HG03460 (cell line): ENCODE measurements around the gene AHI1.

Experiments used
- ATAC-seq: cut with Tn5 transposase; IDR thresholded peaks from one replicate; pipeline ENCODE4 v1.9.1; 2021; ENCODE audit not compliant: unreplicated experiment

AHI1 gene

GRCh38 chr6:135497412-135498184 lies at the start of gene AHI1:
Gene AHI1, minus strand, starts transcription at chr6:135497740. Its CDS starts 5,503 bp downstream, at chr6:135492237.
- ATAC-seq: peak; percentile 90

GRCh38 chr6:135546680-135547418 lies 49.3 kb upstream of the AHI1 start:
- ATAC-seq: no peak

- no peak for ATAC-seq
These were observed 48.7 kb upstream of the AHI1 start for GRCh38 chr6:135546206-135546605.

- ATAC-seq: no peak
These were observed 42.8 kb upstream of the AHI1 start for GRCh38 chr6:135540207-135540840.

GRCh38 chr6:135537741-135538301 lies 40.3 kb upstream of the AHI1 start:
- ATAC-seq: no peak

- no peak for ATAC-seq
These were observed 38.5 kb upstream of the AHI1 start for GRCh38 chr6:135535989-135536414.

- no peak for ATAC-seq
These were observed 37.3 kb upstream of the AHI1 start for GRCh38 chr6:135534773-135535380.

GRCh38 chr6:135532559-135532958 lies 35.0 kb upstream of the AHI1 start:
- no peak for ATAC-seq

- ATAC-seq: no peak
These were observed 34.5 kb upstream of the AHI1 start for GRCh38 chr6:135531954-135532490.

GRCh38 chr6:135530113-135530512 lies 32.6 kb upstream of the AHI1 start:
- ATAC-seq: no peak

GRCh38 chr6:135527960-135528249 lies 30.4 kb upstream of the AHI1 start:
- ATAC-seq: no peak

- ATAC-seq: no peak
These were observed 29.8 kb upstream of the AHI1 start for GRCh38 chr6:135527116-135527959.

GRCh38 chr6:135525594-135525993 lies 28.1 kb upstream of the AHI1 start:
- no peak for ATAC-seq

- ATAC-seq: no peak
These were observed 25.6 kb upstream of the AHI1 start for GRCh38 chr6:135522965-135523692.

GRCh38 chr6:135521431-135521830 lies 23.9 kb upstream of the AHI1 start:
- no peak for ATAC-seq

- ATAC-seq: no peak
These were observed 23.2 kb upstream of the AHI1 start for GRCh38 chr6:135520781-135521180.

GRCh38 chr6:135519348-135519747 lies 21.8 kb upstream of the AHI1 start:
- ATAC-seq: no peak

- ATAC-seq: no peak
These were observed 20.0 kb upstream of the AHI1 start for GRCh38 chr6:135517527-135517926.

GRCh38 chr6:135514706-135515105 lies 17.2 kb upstream of the AHI1 start:
- no peak for ATAC-seq
